Smooth muscle cell (in vitro differentiated cells): ENCODE data around the gene RASGEF1C. TPM values are rescaled to one million over a fixed set of nuclear protein-coding genes. Genes with fewer than 3 reads are reported as not detected.

ENCODE experiments used
- DNase-seq: peaks from one replicate; lab custom pipeline; 2025; ENCODE audit not compliant: unreplicated experiment; lab: John Stamatoyannopoulos, UW
- H2AFZ ChIP-seq: fragments of 200-600 bp; sonication (generic); 2 replicates; pipeline ENCODE4 v1.6.0; 2016; ENCODE audit warnings: antibody characterized with exemption, low read depth, mild to moderate bottlenecking
- H3F3A ChIP-seq: fragments of 200-600 bp; sonication (generic); 2 replicates; pipeline ENCODE4 v1.6.0; 2017; ENCODE audit warnings: antibody characterized with exemption, low read depth
- H3K27ac ChIP-seq: fragments of 200-600 bp; sonication (generic); 2 replicates; pipeline ENCODE4 v1.5.1; 2016; ENCODE audit warnings: low read depth, mild to moderate bottlenecking
- H3K27me3 ChIP-seq: fragments of 200-600 bp; sonication (generic); 2 replicates; pipeline ENCODE4 v1.6.1; 2016; ENCODE audit warnings: low read depth, mild to moderate bottlenecking
- H3K36me3 ChIP-seq: fragments of 200-600 bp; sonication (generic); 2 replicates; pipeline ENCODE4 v1.5.1; 2016; ENCODE audit warnings: low read depth
- H3K4me1 ChIP-seq: fragments of 200-600 bp; sonication (generic); 2 replicates; pipeline ENCODE4 v1.5.1; 2016; ENCODE audit warnings: low read depth
- H3K4me2 ChIP-seq: fragments of 200-600 bp; sonication (generic); 2 replicates; pipeline ENCODE4 v1.6.0; 2016; ENCODE audit warnings: mild to moderate bottlenecking
- H3K4me3 ChIP-seq: fragments of 200-600 bp; sonication (generic); 2 replicates; pipeline ENCODE4 v1.5.1; 2016; ENCODE audit warnings: mild to moderate bottlenecking
- H3K79me2 ChIP-seq: fragments of 200-600 bp; sonication (generic); 2 replicates; pipeline ENCODE4 v1.6.0; 2016; ENCODE audit warnings: low read depth, mild to moderate bottlenecking
- H3K9ac ChIP-seq: fragments of 200-600 bp; sonication (generic); 2 replicates; pipeline ENCODE4 v1.6.0; 2016; ENCODE audit warnings: low read depth
- H3K9me3 ChIP-seq: fragments of 200-600 bp; sonication (generic); replicated peaks from 2 replicates; pipeline ENCODE4 v1.5.1; 2016; ENCODE audit warnings: low read depth
- H4K20me1 ChIP-seq: fragments of 200-600 bp; sonication (generic); 2 replicates; pipeline ENCODE4 v1.6.0; 2016; ENCODE audit warnings: low read depth
- WGBS: methylation state at CpG from one replicate; pipeline ENCODE4 v1.1.7; 2016; ENCODE audit warnings: low lambda C conversion rate; 5-methylcytosine and 5-hydroxymethylcytosine counted together
- polyA plus RNA-seq: library from polyadenylated mRNA; unstranded; fragments of >200 nt; fragmentation: Nextera tagmentation; extraction: Ambion mirVana; gene quantifications from 2 replicates; pipeline ENCODE4 v1.2.1, GENCODE V29; 2016
- total RNA-seq: library from RNA; depleted of rRNA; stranded (reverse); fragments of >200 nt; gene quantifications from 2 replicates; pipeline ENCODE4 v1.2.3, GENCODE V29; 2014
- TF ChIP-seq, protein P1 (sequence below): fragments of 200-600 bp; sonication (generic); IDR thresholded peaks from 2 replicates; pipeline ENCODE4 v1.5.1; 2017; ENCODE audit warnings: borderline replicate concordance, mild to moderate bottlenecking, antibody characterized with exemption; ENCODE audit not compliant: insufficient read depth, poor library complexity, severe bottlenecking

RASGEF1C gene
- total and polyA plus RNA-seq, 2 experiments from 2014 or later, result 0.14 TPM; not detected in 1

DNA sequence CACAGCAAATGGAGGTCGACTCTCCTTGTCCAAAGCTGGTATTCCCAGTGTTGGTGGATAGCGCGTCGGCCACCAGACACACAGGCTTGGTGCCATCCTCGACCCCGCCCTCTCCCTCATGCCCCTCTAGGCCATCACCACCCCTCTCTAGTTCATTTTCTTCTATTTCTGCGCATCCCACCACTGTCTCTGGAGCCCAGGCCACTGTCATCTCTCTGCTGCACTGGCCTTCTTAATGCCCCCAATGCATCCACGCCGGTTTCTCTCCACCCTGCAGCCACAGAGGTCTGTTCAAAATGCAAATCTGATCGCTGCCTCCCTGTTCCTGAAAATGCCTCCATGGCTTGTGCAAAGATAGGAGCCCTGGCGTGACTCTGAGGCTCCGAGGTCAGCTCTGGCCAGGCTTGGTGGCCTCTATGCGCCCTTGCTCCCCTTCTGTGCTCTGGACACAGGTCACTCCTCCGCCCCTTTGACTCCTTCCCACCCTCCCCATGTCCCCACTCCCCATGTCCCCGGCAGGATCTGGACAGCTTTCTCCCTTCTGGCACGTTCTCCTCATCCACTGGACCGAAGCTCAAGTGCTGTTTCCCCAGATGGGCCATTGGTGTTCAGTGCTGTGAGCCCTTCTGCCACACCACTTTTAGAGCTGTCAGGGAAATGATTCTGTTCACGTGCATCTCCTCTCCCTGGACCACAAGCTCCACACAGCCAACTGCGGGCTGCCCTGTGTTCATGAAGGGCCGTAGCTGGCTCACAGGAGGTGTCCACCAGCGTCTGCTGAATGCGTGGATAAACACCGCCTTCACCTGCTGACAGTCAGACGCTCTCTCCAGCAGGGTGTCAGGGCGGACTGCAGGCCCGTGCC lies 77.9 kb downstream of the RASGEF1C start:
- Histone ChIP-seq H2AFZ (no peak overlapping the region), H3K4me3 (no peak overlapping the region), H3K27ac (no peak overlapping the region), H3K79me2 (no peaks in the 10 kb centered on the region), H3K9me3 (no peaks in the 10 kb centered on the region), H3K4me2 (no peak overlapping the region), H3K36me3 (no peaks in the 10 kb centered on the region), H3K4me1 (no peaks in the 10 kb centered on the region), H3F3A (no peaks in the 10 kb centered on the region), H3K9ac (no peak overlapping the region), H4K20me1 (no peaks in the 10 kb centered on the region), H3K27me3 (no peaks in the 10 kb centered on the region)
- 88% methylated on average over 19 of the region's 26 CpGs for WGBS
- TF ChIP-seq, protein P1, sequence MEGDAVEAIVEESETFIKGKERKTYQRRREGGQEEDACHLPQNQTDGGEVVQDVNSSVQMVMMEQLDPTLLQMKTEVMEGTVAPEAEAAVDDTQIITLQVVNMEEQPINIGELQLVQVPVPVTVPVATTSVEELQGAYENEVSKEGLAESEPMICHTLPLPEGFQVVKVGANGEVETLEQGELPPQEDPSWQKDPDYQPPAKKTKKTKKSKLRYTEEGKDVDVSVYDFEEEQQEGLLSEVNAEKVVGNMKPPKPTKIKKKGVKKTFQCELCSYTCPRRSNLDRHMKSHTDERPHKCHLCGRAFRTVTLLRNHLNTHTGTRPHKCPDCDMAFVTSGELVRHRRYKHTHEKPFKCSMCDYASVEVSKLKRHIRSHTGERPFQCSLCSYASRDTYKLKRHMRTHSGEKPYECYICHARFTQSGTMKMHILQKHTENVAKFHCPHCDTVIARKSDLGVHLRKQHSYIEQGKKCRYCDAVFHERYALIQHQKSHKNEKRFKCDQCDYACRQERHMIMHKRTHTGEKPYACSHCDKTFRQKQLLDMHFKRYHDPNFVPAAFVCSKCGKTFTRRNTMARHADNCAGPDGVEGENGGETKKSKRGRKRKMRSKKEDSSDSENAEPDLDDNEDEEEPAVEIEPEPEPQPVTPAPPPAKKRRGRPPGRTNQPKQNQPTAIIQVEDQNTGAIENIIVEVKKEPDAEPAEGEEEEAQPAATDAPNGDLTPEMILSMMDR, result no peak
- no peak for DNase-seq

- no peak for DNase-seq
Measured at GRCh38 chr5:180130291-180130869, 78.6 kb downstream of the RASGEF1C start.

DNA sequence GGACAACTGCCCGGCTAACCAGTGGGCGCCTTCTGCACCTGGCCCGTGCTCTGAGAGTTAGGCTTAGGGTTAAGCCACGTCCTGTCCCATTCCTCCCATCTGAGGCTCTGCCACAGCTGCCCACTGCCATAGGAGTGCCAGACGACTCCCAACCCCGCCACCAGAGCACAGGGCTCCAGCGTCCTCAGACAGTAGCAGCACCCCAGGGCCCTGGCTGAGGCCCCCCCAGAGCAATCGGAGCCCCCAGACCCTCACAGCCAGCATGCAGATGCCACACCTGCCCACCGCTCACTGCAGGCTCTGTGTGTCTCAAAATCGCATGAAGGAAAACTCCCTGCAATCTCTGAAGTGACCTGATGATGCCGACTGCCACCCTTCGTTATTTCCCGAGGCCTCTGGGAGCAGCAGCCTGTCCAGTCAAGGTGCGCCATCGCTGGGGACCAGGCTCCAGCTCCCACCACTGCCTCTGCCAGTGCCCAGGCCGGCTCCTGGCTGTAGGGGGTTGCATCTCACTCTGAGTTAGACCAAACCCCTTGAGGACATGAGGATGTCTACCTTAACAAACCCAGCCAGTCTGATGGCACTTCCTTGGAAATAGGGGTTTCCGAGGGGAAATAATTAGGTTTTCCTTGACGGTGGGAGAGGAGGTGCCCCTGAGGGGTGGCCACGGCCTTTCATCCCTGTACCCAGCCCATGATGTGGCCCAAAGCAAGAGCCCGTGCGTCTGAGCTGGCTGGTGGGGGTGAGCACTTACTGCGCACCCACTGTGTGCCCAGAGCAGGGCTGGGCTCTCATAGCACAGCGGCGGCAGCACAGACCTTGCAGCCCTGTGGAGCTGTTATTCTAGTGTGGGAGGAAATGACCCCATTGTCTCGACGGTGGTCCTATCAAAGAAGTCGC lies 79.5 kb downstream of the RASGEF1C start:
- H2AFZ ChIP-seq, result no peak overlapping the region
- H3K9me3 ChIP-seq, result no peaks in the 10 kb centered on the region
- H4K20me1 ChIP-seq, result no peaks in the 10 kb centered on the region
- H3K27me3 ChIP-seq, result no peaks in the 10 kb centered on the region
- TF ChIP-seq, protein P1, result no peak
- 92% methylated on average over 27 of the region's 27 CpGs for WGBS
- no peak for DNase-seq
- no peak overlapping the region for H3K9ac ChIP-seq
- no peak overlapping the region for H3K4me3 ChIP-seq
- H3F3A ChIP-seq, result no peaks in the 10 kb centered on the region
- no peaks in the 10 kb centered on the region for H3K79me2 ChIP-seq
- no peaks in the 10 kb centered on the region for H3K36me3 ChIP-seq
- H3K4me2 ChIP-seq, result no peak overlapping the region
- H3K4me1 ChIP-seq, result no peaks in the 10 kb centered on the region
- H3K27ac ChIP-seq, result no peak overlapping the region

More at GRCh38 chr5:180130291-180130869, 78.6 kb downstream of the RASGEF1C start:
- WGBS, result 91% methylated on average over 14 of the region's 16 CpGs
- no peaks in the 10 kb centered on the region for H3K9me3 ChIP-seq
- H4K20me1 ChIP-seq, result no peaks in the 10 kb centered on the region
- TF ChIP-seq, protein P1, result no peak
- H3K4me1 ChIP-seq, result no peaks in the 10 kb centered on the region
- no peak overlapping the region for H2AFZ ChIP-seq
- H3K27ac ChIP-seq, result no peak overlapping the region
- H3K79me2 ChIP-seq, result no peaks in the 10 kb centered on the region
- no peaks in the 10 kb centered on the region for H3K36me3 ChIP-seq
- H3K4me2 ChIP-seq, result no peak overlapping the region
- H3F3A ChIP-seq, result no peaks in the 10 kb centered on the region
- H3K27me3 ChIP-seq, result no peaks in the 10 kb centered on the region
- H3K4me3 ChIP-seq, result no peak overlapping the region
- H3K9ac ChIP-seq, result no peak overlapping the region
